GM04503 (cell line): ENCODE data around the gene SPATA31E1.

ENCODE experiments used
- DNase-seq: peaks from one replicate; pipeline ENCODE4 v3.0.0-alpha.2; 2012; ENCODE audit warnings: low read depth

SPATA31E1 gene

GRCh38 chr9:87863882-87864465, 18.7 kb upstream of the SPATA31E1 start:
- no peak for DNase-seq

GRCh38 chr9:87864915-87865314, 17.8 kb upstream of the SPATA31E1 start:
- DNase-seq, result no peak

- DNase-seq, result no peak
These were observed 17.1 kb upstream of the SPATA31E1 start for GRCh38 chr9:87865626-87866025.

DNA sequence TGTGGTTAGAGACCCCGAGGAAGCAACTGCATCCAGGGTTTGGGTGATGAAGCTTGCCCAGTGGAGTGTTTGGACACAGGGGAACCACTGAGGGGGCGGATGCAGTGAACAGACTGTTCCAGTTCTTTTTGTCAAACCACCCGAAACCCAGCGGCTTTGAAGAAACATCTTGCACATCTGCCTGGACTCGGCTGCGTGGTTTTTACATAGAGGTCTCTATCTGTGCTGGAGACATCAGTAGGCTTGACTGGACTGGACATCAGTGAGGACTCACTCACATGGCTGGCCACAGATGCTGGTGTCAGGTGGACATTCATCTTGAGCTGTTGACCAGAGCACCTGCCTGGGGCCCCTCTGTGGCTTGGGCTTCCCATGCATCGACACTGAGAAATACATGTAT, 15.3 kb upstream of the SPATA31E1 start:
- DNase-seq, result no peak

DNA sequence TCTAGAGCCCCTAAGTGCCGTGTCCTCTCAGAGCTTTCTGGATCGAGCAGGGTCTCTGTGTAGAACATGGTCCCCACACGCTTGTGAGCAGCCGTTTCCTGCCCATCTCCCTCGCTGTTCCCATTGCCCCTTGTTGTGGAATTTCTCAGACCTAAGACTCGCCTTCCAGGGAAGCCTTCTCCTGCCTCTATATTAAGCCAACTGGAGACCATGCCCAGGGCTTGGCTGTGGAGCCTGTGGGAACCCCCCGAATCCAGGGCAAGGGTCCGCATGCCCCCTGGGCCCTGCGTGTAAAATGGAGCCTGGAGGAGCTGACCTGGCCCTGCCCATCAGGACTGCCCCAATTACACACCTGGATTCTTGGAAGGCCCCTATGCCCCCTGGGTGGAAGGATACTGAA, 14.5 kb upstream of the SPATA31E1 start:
- DNase-seq, result no peak

- DNase-seq, result no peak
These were observed 14.0 kb upstream of the SPATA31E1 start for GRCh38 chr9:87868635-87869034.

- no peak for DNase-seq
These were observed 13.6 kb upstream of the SPATA31E1 start for GRCh38 chr9:87869082-87869481.

GRCh38 chr9:87871425-87872078, 11.1 kb upstream of the SPATA31E1 start:
- no peak for DNase-seq

- no peak for DNase-seq
These were observed 10.5 kb upstream of the SPATA31E1 start for GRCh38 chr9:87872079-87872624.

GRCh38 chr9:87873607-87874303, 8.9 kb upstream of the SPATA31E1 start:
- no peak for DNase-seq

- DNase-seq, result no peak
These were observed 8.4 kb upstream of the SPATA31E1 start for GRCh38 chr9:87874304-87874623.

DNA sequence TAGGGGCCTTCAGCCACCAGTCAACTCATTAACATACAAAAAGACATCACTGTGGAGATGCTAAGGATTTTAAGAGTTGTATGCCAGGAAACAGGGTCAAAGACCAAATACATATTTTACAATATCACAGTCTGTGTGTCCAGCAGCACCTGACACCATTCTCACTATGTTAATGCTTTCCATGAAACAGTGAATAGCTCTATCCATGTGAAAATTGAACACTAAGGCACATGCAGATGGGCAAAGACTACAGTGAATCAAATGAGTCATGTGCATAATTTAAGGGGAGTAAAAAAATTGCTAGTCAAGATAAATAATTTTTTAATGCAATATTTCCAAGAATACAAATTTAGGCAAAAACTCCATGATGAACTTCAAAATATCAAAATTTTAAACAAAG, 7.6 kb upstream of the SPATA31E1 start:
- DNase-seq, result no peak

GRCh38 chr9:87875831-87876545, 6.7 kb upstream of the SPATA31E1 start:
- DNase-seq, result no peak

DNA sequence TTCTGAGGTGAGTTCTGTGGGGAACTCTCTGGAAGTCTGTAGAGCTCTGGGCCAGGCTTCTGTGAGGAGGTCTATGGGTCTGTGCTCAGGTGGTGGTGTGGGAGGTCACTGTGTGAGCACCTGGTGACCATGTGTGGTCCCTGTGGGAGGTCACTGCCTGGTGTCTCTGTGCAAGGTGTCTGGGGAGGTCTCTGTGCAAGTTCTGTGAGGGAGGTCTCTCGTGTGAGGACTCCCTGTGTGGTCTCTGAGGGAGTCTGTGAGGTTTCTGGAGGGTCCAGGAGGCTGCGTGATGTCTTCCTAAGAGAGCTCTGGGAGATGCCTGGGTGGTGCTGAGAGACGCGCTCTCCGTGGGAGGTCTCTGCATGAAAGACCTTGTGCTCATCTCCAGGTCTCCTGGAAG, 6.0 kb upstream of the SPATA31E1 start:
- no peak for DNase-seq

- DNase-seq, result peak; percentile 49
These were observed 3.6 kb upstream of the SPATA31E1 start for GRCh38 chr9:87878989-87879511.

DNA sequence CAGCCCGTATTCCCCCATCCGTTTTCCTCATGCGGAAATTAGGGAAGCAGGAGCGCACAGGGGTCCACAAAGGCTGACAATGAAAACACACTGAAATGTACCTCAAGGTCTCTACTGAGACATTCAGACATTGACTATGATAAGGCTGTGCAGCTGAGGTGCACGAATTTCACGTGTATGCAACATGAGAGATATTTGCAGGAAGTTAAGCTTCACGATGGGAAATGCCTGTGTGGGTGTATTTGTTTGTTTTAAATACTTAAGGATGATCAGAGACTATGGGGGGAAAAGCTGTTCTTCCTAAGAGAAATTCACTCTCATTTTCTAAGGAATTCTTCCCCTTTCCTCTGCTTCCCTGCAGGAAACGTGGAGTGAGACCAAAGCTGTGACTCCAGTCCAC, 2.6 kb upstream of the SPATA31E1 start:
- DNase-seq, result no peak

- DNase-seq, result no peak
These were observed 2.0 kb upstream of the SPATA31E1 start for GRCh38 chr9:87880683-87881082.

- DNase-seq, result no peak
These were observed 597 bp downstream of the SPATA31E1 start for GRCh38 chr9:87883274-87883673.

GRCh38 chr9:87883990-87884389, 1.3 kb downstream of the SPATA31E1 start:
- no peak for DNase-seq

- no peak for DNase-seq
These were observed 2.1 kb downstream of the SPATA31E1 start for GRCh38 chr9:87884578-87885459.

GRCh38 chr9:87885484-87886189, 3.0 kb downstream of the SPATA31E1 start:
- no peak for DNase-seq
